ENCODE data around the gene NRXN3. TPM values are rescaled to one million over a fixed set of nuclear protein-coding genes. Genes with fewer than 3 reads are reported as not detected.
"Not testable (repeated sequence)": the region's sequence is repeated elsewhere in the genome, so short reads cannot be mapped to it uniquely, and the experiment has no call there.

Gene NRXN3
- total RNA-seq, 1 donor from 2014 or later, result 19.8 TPM

GRCh38 chr14:78486081-78486480, 315.9 kb downstream of the NRXN3 start:
- Mint-ChIP-seq H3K4me3 (no peak overlapping the region), H3K9me3 (no peaks in the 10 kb centered on the region), H3K27me3 (peaks cover 10% of the 10 kb centered on the region), H3K36me3 (no peaks in the 10 kb centered on the region), H3K4me1 (ENCODE audit: unreplicated experiment) (no peaks in the 10 kb centered on the region), H3K27ac (no peak overlapping the region)
- no peak for DNase-seq (ENCODE audit: extremely low spot score, unreplicated experiment)
- no peak for TF ChIP-seq CTCF (conservative IDR thresholded peaks at IDR 0.05)

- Mint-ChIP-seq H3K4me3 (no peak overlapping the region), H3K4me1 (ENCODE audit: unreplicated experiment) (no peaks in the 10 kb centered on the region), H3K36me3 (no peaks in the 10 kb centered on the region), H3K27me3 (peaks cover 10% of the 10 kb centered on the region), H3K9me3 (no peaks in the 10 kb centered on the region), H3K27ac (no peak overlapping the region)
- no peak for TF ChIP-seq CTCF (conservative IDR thresholded peaks at IDR 0.05)
- DNase-seq (ENCODE audit: extremely low spot score, unreplicated experiment), result no peak
Measured at GRCh38 chr14:78486621-78487020, 316.4 kb downstream of the NRXN3 start.

GRCh38 chr14:78487573-78487972, 317.4 kb downstream of the NRXN3 start:
- not testable (repeated sequence) for H3K4me1 Mint-ChIP-seq (ENCODE audit: unreplicated experiment); H3K27ac Mint-ChIP-seq; H3K36me3 Mint-ChIP-seq; H3K27me3 Mint-ChIP-seq; H3K9me3 Mint-ChIP-seq; H3K4me3 Mint-ChIP-seq; DNase-seq (ENCODE audit: extremely low spot score, unreplicated experiment)

- Mint-ChIP-seq H3K9me3 (no peaks in the 10 kb centered on the region), H3K27ac (no peak overlapping the region), H3K4me1 (ENCODE audit: unreplicated experiment) (no peaks in the 10 kb centered on the region), H3K4me3 (no peak overlapping the region), H3K27me3 (peaks cover 4% of the 10 kb centered on the region), H3K36me3 (no peaks in the 10 kb centered on the region)
- DNase-seq (ENCODE audit: extremely low spot score, unreplicated experiment), result no peak
- TF ChIP-seq CTCF (conservative IDR thresholded peaks at IDR 0.05), result no peak
Measured at GRCh38 chr14:78488938-78489337, 318.8 kb downstream of the NRXN3 start.

GRCh38 chr14:78491048-78491447, 320.9 kb downstream of the NRXN3 start:
- H3K27me3 Mint-ChIP-seq, result peaks cover 6% of the 10 kb centered on the region
- no peak overlapping the region for H3K27ac Mint-ChIP-seq
- no peak for TF ChIP-seq CTCF (conservative IDR thresholded peaks at IDR 0.05)
- DNase-seq (ENCODE audit: extremely low spot score, unreplicated experiment), result no peak
- no peaks in the 10 kb centered on the region for H3K36me3 Mint-ChIP-seq
- no peak overlapping the region for H3K4me3 Mint-ChIP-seq
- H3K9me3 Mint-ChIP-seq, result no peaks in the 10 kb centered on the region
- H3K4me1 Mint-ChIP-seq (ENCODE audit: unreplicated experiment), result no peaks in the 10 kb centered on the region

- no peak for TF ChIP-seq CTCF (conservative IDR thresholded peaks at IDR 0.05)
- H3K36me3 Mint-ChIP-seq, result no peaks in the 10 kb centered on the region
- no peaks in the 10 kb centered on the region for H3K4me1 Mint-ChIP-seq (ENCODE audit: unreplicated experiment)
- H3K27ac Mint-ChIP-seq, result no peak overlapping the region
- no peak overlapping the region for H3K4me3 Mint-ChIP-seq
- H3K27me3 Mint-ChIP-seq, result peaks cover 6% of the 10 kb centered on the region
- no peaks in the 10 kb centered on the region for H3K9me3 Mint-ChIP-seq
- no peak for DNase-seq (ENCODE audit: extremely low spot score, unreplicated experiment)
Measured at GRCh38 chr14:78498062-78498595, 328.0 kb downstream of the NRXN3 start.
